Measurements from ENCODE around the gene EFEMP1.

EFEMP1 gene

GRCh38 chr2:55923091-55923981 lies at the start of gene EFEMP1:
TSS of gene EFEMP1 (minus strand) at chr2:55923782. CDS start at chr2:55922440, 1,342 bp downstream.
- Histone ChIP-seq H3K4me2 (ENCODE audit: insufficient read depth, low read length) (no peak within 1 kb of the TSS), H4K20me1 (ENCODE audit: insufficient read depth, low read length) (no peaks in the 10 kb centered on the region), H2AFZ (ENCODE audit: low read depth, low read length) (no peak within 1 kb of the TSS), H3K27me3 (ENCODE audit: insufficient read depth, low read length, poor library complexity) (no peaks in the 10 kb centered on the region), H3K27ac (ENCODE audit: low read length) (no peak within 1 kb of the TSS), H3K79me2 (ENCODE audit: insufficient read depth, low read length) (no peaks in the 10 kb centered on the region), H3K9ac (ENCODE audit: low read depth, low read length) (no peak within 1 kb of the TSS), H3K9me3 (ENCODE audit: insufficient read depth, low read length, severe bottlenecking) (no peaks in the 10 kb centered on the region), H3K4me3 (ENCODE audit: low read depth in 1 of 2, low read length in 2 of 2) (no peak within 1 kb of the TSS), H3K36me3 (ENCODE audit: insufficient read depth, low read length) (no peaks in the 10 kb centered on the region), H3K4me1 (ENCODE audit: insufficient read depth, low read length) (no peaks in the 10 kb centered on the region)
- DNase-seq (no peak), ATAC-seq (ENCODE audit: insufficient read depth, low read depth) (no peak)
- TF ChIP-seq CTCF (IDR thresholded peaks at IDR 0.05; ENCODE audit: borderline replicate concordance, extremely low read depth, low read length, poor library complexity, severe bottlenecking) (no peak), EZH2 (IDR thresholded peaks at IDR 0.05; ENCODE audit: borderline replicate concordance, low read depth, low read length, severe bottlenecking) (no peak)

GRCh38 chr2:55970500-55970899 lies 46.9 kb upstream of the EFEMP1 start:
- Histone ChIP-seq H3K9ac (ENCODE audit: low read depth, low read length) (no peak overlapping the region), H3K4me1 (ENCODE audit: insufficient read depth, low read length) (no peaks in the 10 kb centered on the region), H3K27ac (ENCODE audit: low read length) (no peak overlapping the region), H2AFZ (ENCODE audit: low read depth, low read length) (no peak overlapping the region), H3K4me2 (ENCODE audit: insufficient read depth, low read length) (no peak overlapping the region), H4K20me1 (ENCODE audit: insufficient read depth, low read length) (no peaks in the 10 kb centered on the region), H3K79me2 (ENCODE audit: insufficient read depth, low read length) (no peaks in the 10 kb centered on the region), H3K36me3 (ENCODE audit: insufficient read depth, low read length) (no peaks in the 10 kb centered on the region), H3K4me3 (ENCODE audit: low read depth in 1 of 2, low read length in 2 of 2) (no peak overlapping the region), H3K9me3 (ENCODE audit: insufficient read depth, low read length, severe bottlenecking) (no peaks in the 10 kb centered on the region), H3K27me3 (ENCODE audit: insufficient read depth, low read length, poor library complexity) (no peaks in the 10 kb centered on the region)
- DNase-seq, result no peak
- no peak for ATAC-seq (ENCODE audit: insufficient read depth, low read depth)
- TF ChIP-seq CTCF (IDR thresholded peaks at IDR 0.05; ENCODE audit: borderline replicate concordance, extremely low read depth, low read length, poor library complexity, severe bottlenecking) (no peak), EZH2 (IDR thresholded peaks at IDR 0.05; ENCODE audit: borderline replicate concordance, low read depth, low read length, severe bottlenecking) (no peak)

GRCh38 chr2:55968941-55969340 lies 45.4 kb upstream of the EFEMP1 start:
- Histone ChIP-seq H3K79me2 (ENCODE audit: insufficient read depth, low read length) (no peaks in the 10 kb centered on the region), H3K4me3 (ENCODE audit: low read depth in 1 of 2, low read length in 2 of 2) (no peak overlapping the region), H3K9me3 (ENCODE audit: insufficient read depth, low read length, severe bottlenecking) (no peaks in the 10 kb centered on the region), H3K36me3 (ENCODE audit: insufficient read depth, low read length) (no peaks in the 10 kb centered on the region), H3K4me1 (ENCODE audit: insufficient read depth, low read length) (no peaks in the 10 kb centered on the region), H3K9ac (ENCODE audit: low read depth, low read length) (no peak overlapping the region), H4K20me1 (ENCODE audit: insufficient read depth, low read length) (no peaks in the 10 kb centered on the region), H3K27ac (ENCODE audit: low read length) (no peak overlapping the region), H3K4me2 (ENCODE audit: insufficient read depth, low read length) (no peak overlapping the region), H3K27me3 (ENCODE audit: insufficient read depth, low read length, poor library complexity) (no peaks in the 10 kb centered on the region), H2AFZ (ENCODE audit: low read depth, low read length) (no peak overlapping the region)
- DNase-seq (no peak), ATAC-seq (ENCODE audit: insufficient read depth, low read depth) (no peak)
- TF ChIP-seq CTCF (IDR thresholded peaks at IDR 0.05; ENCODE audit: borderline replicate concordance, extremely low read depth, low read length, poor library complexity, severe bottlenecking) (no peak), EZH2 (IDR thresholded peaks at IDR 0.05; ENCODE audit: borderline replicate concordance, low read depth, low read length, severe bottlenecking) (no peak)

Measured in DND-41 (cell line).